ENCODE data around the gene CRELD2. TPM values are rescaled to one million over a fixed set of nuclear protein-coding genes. Genes with fewer than 3 reads are reported as not detected.

The CRELD2 gene
- total and polyA plus RNA-seq, 2 experiments from 2014 or later = 35.7 to 47.7 TPM

- TF ChIP-seq EZH2 (IDR thresholded peaks at IDR 0.05; ENCODE audit: low read depth, unreplicated experiment) (no peak), NANOG (IDR thresholded peaks at IDR 0.05; ENCODE audit: borderline replicate concordance) (no peak), CREB1 (CRISPR knock-in tag; IDR thresholded peaks at IDR 0.05; ENCODE audit: low read depth) (no peak)
Measured at GRCh38 chr22:49872347-49872746, 46.1 kb upstream of the CRELD2 start (continued).

GRCh38 chr22:49873228-49873940, 45.0 kb upstream of the CRELD2 start:
- H3K27me3 Mint-ChIP-seq (ENCODE audit: insufficient read depth, low read depth, poor library complexity) = peaks cover 2% of the 10 kb centered on the region
- no peak for DNase-seq (ENCODE audit: low spot score)
- Histone ChIP-seq H2AFZ (no peak overlapping the region), H3K27ac (ENCODE audit: low read depth) (no peak overlapping the region), H3K4me1 (ENCODE audit: insufficient read depth) (no peaks in the 10 kb centered on the region), H3K27me3 (ENCODE audit: insufficient read depth) (no peaks in the 10 kb centered on the region), H3K4me2 (no peak overlapping the region), H3K36me3 (ENCODE audit: insufficient read depth) (no peaks in the 10 kb centered on the region), H3K9me2 (ENCODE audit: insufficient read depth) (peaks cover 4% of the 10 kb centered on the region; the same call in 1 of the 2 replicates), H3K79me2 (replicated peaks; ENCODE audit: insufficient read depth) (peaks cover 95% of the 10 kb centered on the region), H3K4me3 (no peak overlapping the region), H4K20me1 (replicated peaks; ENCODE audit: insufficient read depth) (peaks cover 36% of the 10 kb centered on the region), H3F3A (replicated peaks; ENCODE audit: low read depth) (no peaks in the 10 kb centered on the region; the same call in 1 of the 2 replicates)
- H3K4me3 Mint-ChIP-seq = no peak overlapping the region
- no peak for TF ChIP-seq ETS1 (IDR thresholded peaks at IDR 0.05)
- TF ChIP-seq NANOG (IDR thresholded peaks at IDR 0.05; ENCODE audit: borderline replicate concordance) = no peak
- no peak for TF ChIP-seq JUNB (IDR thresholded peaks at IDR 0.05; ENCODE audit: unreplicated experiment)
- no peak for TF ChIP-seq ZNF331 (CRISPR knock-in tag; IDR thresholded peaks at IDR 0.05; ENCODE audit: low read depth)
- no peak for TF ChIP-seq REST (IDR thresholded peaks at IDR 0.05; ENCODE audit: unreplicated experiment)
- no peak for TF ChIP-seq CTCF (conservative IDR thresholded peaks at IDR 0.05; ENCODE audit: low read depth in 2 of 2)
- TF ChIP-seq EZH2phosphoT487 (IDR thresholded peaks at IDR 0.05; ENCODE audit: unreplicated experiment) = no peak
- TF ChIP-seq ZNF462 (CRISPR knock-in tag; IDR thresholded peaks at IDR 0.05) = no peak
- TF ChIP-seq STAT1 (IDR thresholded peaks at IDR 0.05; ENCODE audit: unreplicated experiment) = no peak
- ATAC-seq = no peak
- H3K36me3 Mint-ChIP-seq (ENCODE audit: low read depth) = peaks cover 55% of the 10 kb centered on the region
- no peaks in the 10 kb centered on the region for H3K4me1 Mint-ChIP-seq
- peaks cover 24% of the 10 kb centered on the region for H3K9me3 Mint-ChIP-seq
- H3K27ac Mint-ChIP-seq = no peak overlapping the region

Measured in GM23338 (cell line).